ENCODE measurements around the gene BHLHE40.
A peak's percentile ranks its signal among the peaks of the same experiment; 100 is the strongest.

Gene BHLHE40

DNA sequence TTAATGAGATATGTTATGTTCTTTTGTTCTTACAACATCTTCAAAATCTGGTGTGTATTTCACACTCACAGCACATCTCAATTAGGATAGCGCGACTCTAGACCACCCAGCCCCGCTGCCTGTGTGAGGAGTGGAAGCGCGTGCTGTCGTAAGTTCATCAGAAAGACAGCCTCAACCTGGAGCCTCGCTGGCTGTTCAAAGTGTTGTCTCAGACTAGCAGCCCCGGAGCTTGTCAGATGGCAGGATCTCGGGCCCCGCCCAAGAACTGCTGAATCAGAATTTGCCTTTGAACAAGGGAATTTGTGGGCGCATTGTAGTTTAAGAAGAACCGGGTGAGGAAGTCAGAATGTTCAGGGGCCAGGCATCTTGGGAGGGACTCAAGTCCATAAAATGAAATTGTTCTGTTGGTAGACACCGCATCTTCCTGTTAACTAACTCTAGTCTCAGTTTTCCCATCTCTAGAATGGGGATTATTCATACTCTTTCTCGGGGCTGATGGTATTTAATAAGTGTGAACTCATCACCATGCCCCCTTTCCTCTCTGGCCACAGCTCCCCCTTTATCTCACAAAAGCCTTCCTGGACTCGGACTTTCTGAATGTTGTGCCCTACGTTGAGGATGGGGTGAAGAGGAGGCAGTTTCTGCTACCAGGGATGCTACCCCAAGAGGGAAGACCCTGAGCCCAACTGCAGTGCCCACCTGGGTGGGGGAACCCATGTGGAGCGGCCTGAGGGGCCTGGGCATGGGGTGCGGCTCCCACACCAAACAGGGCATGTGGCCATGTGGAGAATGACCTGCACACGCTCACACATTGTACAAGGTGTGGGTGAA is 40.4 kb downstream of the BHLHE40 start:
- DNase-seq (ENCODE audit: low spot score): peak; percentile 85

DNA sequence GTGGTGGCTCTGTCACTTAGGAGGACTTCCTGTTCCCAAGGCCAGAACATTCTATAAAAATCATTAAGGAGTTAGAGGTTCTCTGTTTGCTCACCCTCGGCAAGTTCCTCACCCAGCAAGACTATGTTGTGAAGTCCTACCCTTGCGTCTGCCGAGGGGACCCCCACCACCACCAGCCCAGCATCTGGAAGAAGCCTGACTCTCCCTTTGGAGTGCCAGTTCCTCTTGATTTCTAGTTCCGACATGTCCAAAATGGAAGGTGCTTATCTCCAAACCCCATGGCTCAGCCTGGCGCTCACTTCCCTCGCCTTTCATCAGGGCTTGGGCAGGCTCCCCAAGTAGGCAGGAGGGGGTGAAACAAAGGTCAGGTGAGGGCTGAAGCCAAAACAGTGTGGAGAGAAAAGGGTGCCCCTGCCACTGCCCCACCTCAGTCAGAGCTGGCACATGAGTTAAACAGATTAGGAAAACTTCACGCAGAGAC is 41.0 kb downstream of the BHLHE40 start:
- DNase-seq (ENCODE audit: low spot score): no peak

DNA sequence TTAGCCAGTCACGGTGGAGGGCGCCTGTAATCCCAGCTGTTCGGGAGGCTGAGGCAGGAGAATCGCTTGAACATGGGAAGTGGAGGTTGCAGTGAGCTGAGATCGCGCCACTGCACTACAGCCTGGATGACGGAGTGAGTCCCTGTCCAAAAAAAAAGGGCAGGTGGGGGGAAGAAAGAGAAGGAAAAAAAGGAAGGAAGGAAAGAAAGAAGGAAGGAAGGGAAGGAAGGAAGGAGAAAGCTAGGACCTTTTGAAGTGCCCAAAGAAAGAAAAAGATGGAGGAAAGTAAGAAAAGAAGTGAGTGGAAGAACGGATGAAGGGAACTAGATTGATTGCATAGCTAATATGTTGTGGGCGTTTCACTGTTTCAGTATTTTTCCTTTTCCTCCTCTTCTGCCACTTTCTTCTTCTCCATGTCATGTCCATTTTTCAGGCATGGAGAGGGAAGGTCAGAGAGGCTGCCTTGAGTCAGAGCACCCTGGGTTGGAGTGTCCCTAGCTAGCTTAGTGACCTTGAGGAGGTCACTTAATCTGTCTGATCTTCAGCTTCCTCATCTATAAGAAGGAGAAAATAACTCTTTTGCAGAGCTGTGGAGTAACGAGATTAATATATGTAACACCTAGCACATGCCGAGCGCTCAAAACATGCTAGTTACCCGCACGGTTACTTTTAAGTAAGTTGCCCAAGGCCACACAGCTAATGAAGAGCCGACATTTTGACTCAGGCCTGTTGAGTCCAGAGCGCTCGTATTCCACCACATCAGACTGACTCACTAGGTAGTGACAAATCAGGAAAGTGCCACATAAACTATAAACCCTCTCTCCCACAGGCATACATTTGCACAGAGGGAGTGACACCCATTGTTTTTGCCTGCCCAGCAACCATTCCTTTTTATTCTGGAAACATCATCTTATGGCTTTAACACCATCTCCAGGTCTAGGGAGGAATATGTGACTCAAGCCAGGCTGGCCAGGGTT is 42.2 kb downstream of the BHLHE40 start:
- DNase-seq (ENCODE audit: low spot score): no peak

DNA sequence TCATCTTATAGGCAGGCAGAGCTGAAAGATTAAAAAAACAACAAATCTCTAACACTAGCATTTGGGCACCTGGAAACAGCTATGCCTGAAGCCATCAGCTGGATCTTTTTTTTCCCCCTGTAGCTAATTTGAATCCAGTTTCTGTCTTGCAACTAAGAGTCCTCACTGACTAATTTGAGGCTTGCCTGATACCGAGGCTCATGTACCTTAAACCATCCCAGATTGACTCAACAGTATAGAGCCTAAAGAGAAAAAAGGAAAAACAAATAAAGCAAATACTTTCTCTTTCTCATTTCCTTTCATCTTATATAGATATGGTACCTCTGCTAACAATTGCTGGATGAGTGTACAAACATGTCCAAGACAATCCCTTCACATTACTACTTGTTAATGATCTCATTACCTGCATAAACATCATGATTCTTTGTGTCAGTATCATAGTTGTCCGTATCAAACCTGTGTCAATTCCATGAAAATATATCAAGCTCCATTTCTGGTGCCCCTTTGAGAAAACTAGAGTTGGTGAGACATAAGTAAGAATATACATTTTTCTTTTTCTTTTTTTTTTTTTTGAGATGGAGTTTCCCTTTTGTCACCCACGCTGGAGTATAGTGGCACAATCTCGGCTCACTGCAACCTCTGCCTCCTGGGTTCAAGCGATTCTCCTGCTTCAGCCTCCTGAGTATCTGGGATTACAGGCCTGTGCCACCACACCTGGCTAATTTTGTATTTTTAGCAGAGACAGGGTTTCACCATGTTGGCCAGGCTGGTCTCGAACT is 43.1 kb downstream of the BHLHE40 start:
- DNase-seq (ENCODE audit: low spot score): no peak

DNA sequence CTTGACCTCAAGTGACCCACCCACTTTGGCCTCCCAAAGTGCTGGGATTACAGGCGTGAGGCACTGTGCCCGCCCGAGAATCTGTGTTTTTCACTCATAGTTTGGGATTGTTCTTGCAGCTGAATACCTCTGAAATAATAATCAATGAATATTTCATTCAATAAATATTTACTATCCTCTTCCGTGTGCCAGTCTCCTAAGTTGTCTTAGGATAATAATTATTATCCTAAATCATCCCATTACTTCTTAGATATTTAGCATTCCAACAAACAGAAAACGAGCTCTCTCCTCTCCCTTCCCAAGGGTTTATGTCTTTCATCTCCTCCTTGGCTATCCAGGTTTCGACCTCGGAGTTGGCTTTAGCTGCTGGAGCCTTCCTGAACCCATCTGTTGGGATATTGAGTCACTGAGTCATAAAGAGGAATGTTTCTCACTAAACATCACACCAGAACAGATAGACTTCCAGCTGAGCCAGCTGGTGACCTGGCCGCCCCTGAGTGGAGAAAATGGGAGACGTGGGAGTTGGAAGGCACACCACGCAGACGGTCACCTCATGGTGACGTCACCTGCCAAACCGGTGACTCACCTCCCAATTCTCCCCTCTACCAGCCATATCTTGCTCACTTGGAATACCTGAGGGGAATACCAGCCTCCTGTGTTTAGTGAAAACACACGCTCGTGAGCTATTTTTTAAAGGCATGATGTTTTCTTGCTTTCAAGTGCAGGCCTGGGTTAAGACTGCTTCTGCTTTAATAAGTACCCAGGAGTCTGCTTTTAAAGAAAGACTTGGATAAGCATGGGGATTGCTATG is 43.9 kb downstream of the BHLHE40 start:
- no peak for DNase-seq (ENCODE audit: low spot score)

DNA sequence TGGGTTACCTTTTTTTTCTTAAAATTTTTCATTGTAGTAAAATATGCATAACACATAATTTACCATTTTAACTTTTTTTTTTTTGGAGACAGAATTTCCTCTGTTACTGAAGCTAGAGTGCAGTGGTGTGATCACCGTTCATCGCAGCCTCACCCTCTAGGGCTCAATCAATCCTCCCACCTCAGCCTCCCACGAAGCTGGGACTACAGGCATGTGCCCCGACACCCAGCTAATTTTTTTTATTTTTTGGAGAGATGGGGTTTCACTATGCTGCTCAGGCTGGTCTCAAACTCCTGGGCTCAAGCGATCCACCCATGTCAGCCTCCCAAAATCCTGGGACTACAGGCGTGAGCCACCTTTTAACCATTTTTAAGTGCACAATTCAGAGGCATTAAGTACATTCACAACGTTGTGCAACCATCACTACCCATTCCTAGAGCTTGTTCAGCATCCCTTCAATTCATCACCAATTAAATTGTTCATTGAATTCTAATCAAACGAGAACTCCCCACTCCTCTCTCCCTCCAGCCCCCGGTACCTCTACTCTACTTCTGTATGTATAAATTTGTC is 44.6 kb downstream of the BHLHE40 start:
- no peak for DNase-seq (ENCODE audit: low spot score)

DNA sequence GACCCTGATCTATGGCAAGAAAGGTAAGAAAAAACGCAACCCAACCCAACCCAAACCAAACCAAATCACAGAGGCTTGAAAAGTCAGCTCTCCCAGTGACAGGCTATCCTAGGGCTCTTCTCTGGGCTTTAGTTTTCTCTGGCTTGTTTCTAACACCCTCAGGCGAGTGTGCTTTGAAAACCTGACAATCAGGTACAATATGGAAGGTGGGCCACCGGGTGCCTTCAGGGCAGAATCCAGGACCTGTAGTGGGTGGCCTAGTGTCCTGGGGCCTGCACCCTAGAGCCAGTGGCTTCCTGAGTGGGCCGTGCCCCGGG is 46.8 kb downstream of the BHLHE40 start:
- DNase-seq (ENCODE audit: low spot score): no peak

DNA sequence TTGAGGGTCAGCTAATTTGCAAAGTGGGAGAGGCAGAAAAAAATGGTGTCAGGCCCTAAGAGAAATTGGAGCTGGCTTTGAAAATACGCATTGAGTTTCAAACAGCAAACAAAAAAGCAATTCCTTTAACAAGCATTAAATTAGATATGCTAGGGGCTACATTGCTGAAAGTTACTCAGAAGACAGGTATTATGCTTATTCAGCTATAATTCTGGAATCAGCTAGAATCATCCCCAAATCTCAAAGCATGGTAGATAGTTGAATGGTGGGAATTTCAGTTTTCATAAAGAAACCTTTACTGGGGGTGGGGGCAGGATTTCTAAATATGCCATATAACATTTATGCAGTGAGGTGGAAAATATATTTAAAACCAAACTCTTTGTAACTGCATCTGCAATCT is 50.5 kb downstream of the BHLHE40 start:
- DNase-seq (ENCODE audit: low spot score): no peak

DNA sequence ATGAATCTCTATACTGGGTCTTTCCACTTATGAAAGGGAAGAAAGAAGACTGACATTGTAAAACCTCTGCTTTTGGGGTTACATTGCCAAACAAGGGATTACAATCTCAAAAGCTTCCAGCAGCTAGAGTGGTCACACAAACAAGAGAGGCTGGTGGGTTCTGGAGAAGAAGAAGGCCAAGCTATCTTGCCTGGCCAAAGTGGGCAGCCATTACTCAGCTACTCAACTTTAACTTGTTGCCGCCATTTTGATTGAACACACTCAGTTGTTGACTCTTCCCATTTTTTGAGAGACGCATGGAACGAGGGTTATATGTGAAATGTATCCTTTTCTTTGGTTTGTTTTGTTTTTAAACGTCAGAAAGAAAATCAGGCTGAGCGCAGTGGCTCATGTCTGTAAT is 50.9 kb downstream of the BHLHE40 start:
- DNase-seq (ENCODE audit: low spot score): no peak

DNA sequence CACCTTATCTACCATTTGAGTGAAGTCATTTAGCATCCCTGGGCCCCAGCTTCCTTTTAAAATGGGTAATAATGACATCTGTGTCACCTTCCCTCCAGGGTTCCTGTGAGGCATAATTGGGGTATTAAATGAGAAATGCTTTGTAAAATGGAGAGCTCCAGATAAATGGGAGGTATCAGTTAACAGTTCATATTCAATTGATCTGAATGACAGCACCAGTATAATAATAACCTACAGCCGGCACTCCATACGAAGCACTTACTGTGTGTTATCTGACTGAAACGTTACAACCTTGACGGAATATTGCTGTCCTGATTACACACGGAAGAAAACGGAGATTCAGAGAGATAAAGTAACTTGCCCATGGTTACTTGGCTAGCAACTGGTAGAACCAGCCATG is 53.6 kb downstream of the BHLHE40 start:
- no peak for DNase-seq (ENCODE audit: low spot score)
